ENCODE measurements around the gene HEXIM1.
A peak's percentile ranks its signal among the peaks of the same experiment; 100 is the strongest.
"Not testable (repeated sequence)": the region's sequence is repeated elsewhere in the genome, so short reads cannot be mapped to it uniquely, and the experiment has no call there.

Gene HEXIM1

GRCh38 chr17:45118691-45119090, 29.6 kb upstream of the HEXIM1 start:
- DNase-seq (ENCODE audit: low read depth): no peak
- no peak overlapping the region for H3K4me3 ChIP-seq (replicated peaks; ENCODE audit: low read depth, low read length)
- no peak for TF ChIP-seq CTCF (IDR thresholded peaks at IDR 0.05; ENCODE audit: low read length, missing control alignments)

GRCh38 chr17:45119964-45120363, 28.3 kb upstream of the HEXIM1 start:
- no peak for DNase-seq (ENCODE audit: low read depth)
- no peak overlapping the region for H3K4me3 ChIP-seq (replicated peaks; ENCODE audit: low read depth, low read length)
- no peak for TF ChIP-seq CTCF (IDR thresholded peaks at IDR 0.05; ENCODE audit: low read length, missing control alignments)

- no peak for TF ChIP-seq CTCF (IDR thresholded peaks at IDR 0.05; ENCODE audit: low read length, missing control alignments)
- no peak overlapping the region for H3K4me3 ChIP-seq (replicated peaks; ENCODE audit: low read depth, low read length)
- DNase-seq (ENCODE audit: low read depth): no peak
Measured at GRCh38 chr17:45120558-45120957, 27.7 kb upstream of the HEXIM1 start.

- no peak overlapping the region for H3K4me3 ChIP-seq (replicated peaks; ENCODE audit: low read depth, low read length)
- DNase-seq (ENCODE audit: low read depth): no peak
- TF ChIP-seq CTCF (IDR thresholded peaks at IDR 0.05; ENCODE audit: low read length, missing control alignments): no peak
Measured at GRCh38 chr17:45121055-45121454, 27.2 kb upstream of the HEXIM1 start.

GRCh38 chr17:45123076-45123770, 25.1 kb upstream of the HEXIM1 start:
- H3K4me3 ChIP-seq (replicated peaks; ENCODE audit: low read depth, low read length): no peak overlapping the region
- DNase-seq (ENCODE audit: low read depth): no peak
- TF ChIP-seq CTCF (IDR thresholded peaks at IDR 0.05; ENCODE audit: low read length, missing control alignments): no peak

- no peak for TF ChIP-seq CTCF (IDR thresholded peaks at IDR 0.05; ENCODE audit: low read length, missing control alignments)
- DNase-seq (ENCODE audit: low read depth): peak; percentile 86
- H3K4me3 ChIP-seq (replicated peaks; ENCODE audit: low read depth, low read length): no peak overlapping the region
Measured at GRCh38 chr17:45123930-45124796, 24.1 kb upstream of the HEXIM1 start.

GRCh38 chr17:45124797-45125122, 23.5 kb upstream of the HEXIM1 start:
- not testable (repeated sequence) for DNase-seq (ENCODE audit: low read depth); H3K4me3 ChIP-seq (replicated peaks; ENCODE audit: low read depth, low read length)

Measured in fibroblast of pulmonary artery (primary cell).